NCI-H1105 (cell line): Measurements from ENCODE around the gene JAKMIP3.

Experiments used
- DNase-seq: peaks from one replicate; lab custom pipeline; 2025; lab: John Stamatoyannopoulos, UW

The JAKMIP3 gene

DNA sequence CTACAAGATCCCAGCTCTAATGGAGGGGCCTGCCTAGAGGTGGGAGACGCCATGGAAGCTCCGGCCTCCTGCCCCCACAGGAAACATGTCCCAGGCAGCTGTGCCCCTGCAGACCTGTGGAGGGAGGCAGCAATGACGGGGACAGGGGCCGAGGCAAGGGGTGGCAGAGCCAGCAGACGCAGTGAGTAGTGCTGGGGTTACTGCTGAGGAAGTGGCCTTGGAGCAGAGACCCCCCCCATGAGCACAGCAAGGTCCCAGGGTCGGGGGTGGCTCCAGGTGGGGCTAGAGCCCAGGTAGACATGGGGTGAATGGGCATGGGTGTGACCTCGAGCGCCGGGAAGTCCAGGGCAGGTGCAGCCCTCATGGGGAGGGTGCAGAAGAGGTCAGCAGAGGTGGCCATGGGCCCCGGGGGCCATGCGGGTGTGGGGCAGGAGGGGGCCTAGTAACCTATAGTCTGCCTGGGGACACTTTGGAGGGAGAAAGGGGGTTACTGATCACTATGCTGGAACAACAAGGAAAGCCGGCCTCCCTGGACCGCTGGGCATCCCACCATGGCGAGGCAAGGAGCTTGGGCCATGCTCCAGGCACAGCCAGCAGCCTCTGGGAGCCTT is 45.5 kb downstream of the JAKMIP3 start:
- no peak for DNase-seq

DNA sequence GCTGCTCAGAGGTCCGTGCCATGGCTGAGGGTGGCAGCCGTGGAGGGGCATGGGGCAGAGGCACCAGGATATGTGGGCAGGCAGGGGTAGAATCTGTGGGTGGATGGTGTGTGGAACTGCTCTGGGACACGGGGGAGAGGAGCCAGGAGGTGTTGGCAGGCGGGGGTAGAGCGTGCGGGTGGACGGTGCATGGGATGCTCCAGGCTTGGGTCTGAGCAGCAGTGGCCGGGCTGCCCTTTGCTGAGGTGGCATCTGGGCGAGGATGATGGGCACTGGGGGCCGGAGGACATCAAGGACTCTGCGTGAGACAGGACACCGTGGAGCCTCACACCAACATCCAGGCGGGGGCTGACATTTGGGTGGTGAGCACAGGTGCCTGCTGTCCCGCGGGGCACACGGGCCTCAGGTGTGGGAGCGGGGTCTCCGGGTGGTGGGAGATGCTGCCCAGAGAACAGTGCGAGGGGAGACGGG is 46.2 kb downstream of the JAKMIP3 start:
- no peak for DNase-seq

DNA sequence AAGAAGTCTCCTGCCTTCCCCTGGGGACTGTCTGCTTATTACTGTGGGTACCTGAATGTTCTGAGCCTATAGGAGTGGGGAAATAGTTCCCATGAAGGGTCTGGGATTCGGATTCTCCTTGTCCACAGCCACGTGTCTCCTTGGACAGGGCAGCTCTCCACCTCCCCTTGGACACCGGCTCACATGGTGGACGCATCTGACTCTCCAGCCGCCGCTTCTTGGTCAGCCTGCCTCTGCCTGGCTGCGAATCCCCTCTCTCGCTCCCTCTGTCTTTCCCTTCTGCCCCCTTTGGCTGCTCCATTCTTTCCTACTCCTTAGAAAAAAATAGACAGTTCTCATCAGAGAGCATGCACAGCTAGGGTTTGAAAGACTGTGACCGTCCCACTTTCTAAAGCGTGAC is 46.9 kb downstream of the JAKMIP3 start:
- no peak for DNase-seq

DNA sequence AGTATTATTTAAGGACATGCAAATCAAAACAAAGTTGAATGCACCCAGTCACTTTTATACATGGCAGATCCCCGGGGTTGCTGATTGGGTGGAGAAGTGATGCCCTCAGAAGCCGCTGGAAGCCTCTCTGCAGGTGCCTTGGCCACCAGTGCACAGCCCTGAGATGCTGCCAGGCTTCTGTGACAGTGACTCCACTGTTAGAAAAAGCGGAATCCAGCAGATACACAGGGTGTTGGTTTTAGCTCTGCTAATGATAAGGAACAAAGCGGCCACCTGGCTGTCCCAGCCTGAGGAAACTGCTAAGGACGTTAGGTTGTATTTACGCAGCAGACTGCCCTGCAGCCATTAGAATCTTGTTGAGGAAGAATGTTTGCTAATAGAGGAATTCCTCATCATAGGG is 47.5 kb downstream of the JAKMIP3 start:
- no peak for DNase-seq

DNA sequence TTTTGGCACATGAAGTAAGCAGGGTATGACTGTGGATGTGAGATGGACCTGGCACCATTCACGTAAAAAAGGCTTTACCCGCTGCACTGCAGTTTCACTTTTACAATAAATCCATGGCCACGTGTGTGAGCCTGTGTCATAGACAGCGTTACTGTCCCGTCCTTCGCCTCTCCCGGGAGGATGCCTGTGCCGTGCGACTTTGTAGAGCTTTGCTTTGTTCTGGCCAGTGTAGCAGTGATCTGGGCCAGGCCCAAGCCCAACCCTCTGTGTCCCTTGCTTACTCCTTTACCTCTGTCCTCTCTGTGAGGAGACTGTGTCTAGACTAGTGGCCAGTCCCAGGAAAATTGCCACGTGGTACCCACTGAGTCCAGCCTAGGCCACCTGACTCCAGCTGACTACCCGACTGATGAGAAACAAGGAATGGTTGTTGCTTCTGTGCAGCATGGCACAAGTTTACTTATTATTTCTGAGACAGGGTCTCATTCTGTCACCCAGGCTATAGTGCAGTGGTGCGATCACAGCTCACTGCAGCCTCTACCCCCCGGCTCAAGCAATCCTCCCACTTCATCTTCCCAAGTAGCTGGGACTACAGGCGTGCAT is 48.1 kb downstream of the JAKMIP3 start:
- DNase-seq = no peak

- DNase-seq = no peak
Measured at GRCh38 chr10:132114953-132115520, 49.3 kb downstream of the JAKMIP3 start.
